ENCODE results near the gene PRICKLE2.

PRICKLE2 gene

DNA sequence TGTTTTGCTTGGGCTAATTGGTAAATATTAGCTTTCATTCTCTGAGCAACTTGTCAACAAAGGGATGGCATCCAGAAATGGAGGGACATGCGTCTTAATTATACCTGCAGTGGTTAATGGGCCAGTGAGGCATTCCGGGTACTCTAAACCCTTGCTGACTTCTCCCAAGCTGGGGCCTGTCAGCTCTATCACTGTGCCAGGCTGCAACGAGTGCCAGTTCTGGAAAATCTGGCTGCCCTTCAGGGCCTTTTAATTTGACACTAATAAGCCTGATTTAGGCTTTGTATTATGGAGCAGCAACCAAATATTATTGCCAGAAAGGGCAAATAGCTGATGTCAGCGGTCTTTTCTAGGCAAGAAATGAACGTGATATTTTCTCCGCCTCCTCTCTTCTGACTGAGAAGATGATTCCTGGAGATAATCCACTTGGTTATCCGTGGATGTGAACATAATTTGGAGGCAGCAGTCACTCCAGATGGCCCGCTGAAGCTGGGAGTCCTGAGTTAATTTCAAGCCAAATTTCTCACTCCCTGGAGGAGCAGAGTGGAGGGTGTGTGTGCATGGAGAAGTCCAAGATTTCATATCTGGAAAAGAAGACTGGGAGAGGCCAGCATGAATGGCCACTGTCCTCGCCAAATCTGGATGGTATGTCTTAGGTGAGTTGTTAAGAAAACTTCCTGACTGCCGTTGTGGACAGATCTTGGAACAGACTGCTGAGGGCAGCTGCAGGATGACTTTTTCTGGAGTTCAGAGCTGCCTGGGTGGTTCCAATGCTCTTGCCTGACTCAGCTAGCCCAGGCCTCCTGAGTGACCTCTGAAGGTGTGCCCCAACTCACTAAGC, 157.5 kb downstream of the PRICKLE2 start:
- DNase-seq: no peak

DNA sequence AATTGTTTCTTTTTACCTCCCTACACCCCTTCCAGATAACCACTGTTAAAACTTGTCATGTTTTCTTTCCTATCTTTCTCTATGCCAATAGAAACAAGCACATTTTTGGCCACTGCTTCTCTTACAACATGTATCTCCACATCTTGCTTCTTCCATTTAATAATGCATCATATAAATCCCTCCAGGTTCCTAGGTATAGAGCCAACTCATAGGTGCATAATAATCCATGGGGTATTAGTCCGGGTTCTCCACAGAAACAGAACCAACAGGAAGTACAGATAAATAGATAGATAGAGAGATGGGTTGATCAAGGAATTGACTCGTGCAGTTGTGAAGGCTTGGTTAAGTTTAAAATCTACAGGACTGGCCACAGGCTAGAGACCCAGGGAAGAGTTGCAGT, 160.5 kb downstream of the PRICKLE2 start:
- no peak for DNase-seq

- no peak for DNase-seq
Measured at GRCh38 chr3:64063983-64064438, 161.3 kb downstream of the PRICKLE2 start.

DNA sequence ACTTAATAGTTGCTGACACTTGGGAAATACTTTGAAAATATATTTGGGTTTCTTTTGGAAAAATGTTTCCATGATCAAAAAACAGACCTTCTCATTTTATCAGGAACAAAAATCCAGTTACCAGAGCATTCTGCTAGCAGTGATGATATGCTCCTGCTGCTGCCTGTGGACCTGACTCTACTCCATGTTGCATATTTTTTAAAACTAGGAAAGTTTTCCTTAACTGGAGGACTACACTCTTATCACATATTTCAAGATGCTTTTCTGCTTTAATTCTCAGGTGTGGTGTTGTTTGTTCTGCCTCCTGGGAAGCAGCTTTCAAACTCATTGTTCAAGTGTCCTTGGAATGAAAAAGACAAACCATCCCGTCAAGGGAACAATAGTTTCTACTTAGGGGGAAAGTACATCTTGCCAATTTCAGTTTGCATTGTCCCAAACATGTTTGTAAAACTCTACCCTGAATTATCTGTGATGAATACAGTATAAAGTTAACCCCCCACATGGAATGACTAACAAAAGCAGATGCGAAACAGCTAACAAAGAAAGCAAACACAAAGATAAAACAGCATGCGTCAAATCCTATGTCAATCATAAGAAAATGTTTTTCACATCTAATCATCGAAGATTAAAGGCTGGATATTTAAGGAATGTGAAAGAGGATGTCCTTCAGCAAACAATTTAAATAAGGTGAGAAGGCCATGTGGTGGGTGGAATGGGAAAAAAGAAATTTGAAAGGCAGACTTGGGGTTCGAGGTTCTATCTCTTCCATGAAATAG, 161.9 kb downstream of the PRICKLE2 start:
- DNase-seq: no peak

- DNase-seq: no peak
Measured at GRCh38 chr3:64061628-64062027, 163.6 kb downstream of the PRICKLE2 start.

DNA sequence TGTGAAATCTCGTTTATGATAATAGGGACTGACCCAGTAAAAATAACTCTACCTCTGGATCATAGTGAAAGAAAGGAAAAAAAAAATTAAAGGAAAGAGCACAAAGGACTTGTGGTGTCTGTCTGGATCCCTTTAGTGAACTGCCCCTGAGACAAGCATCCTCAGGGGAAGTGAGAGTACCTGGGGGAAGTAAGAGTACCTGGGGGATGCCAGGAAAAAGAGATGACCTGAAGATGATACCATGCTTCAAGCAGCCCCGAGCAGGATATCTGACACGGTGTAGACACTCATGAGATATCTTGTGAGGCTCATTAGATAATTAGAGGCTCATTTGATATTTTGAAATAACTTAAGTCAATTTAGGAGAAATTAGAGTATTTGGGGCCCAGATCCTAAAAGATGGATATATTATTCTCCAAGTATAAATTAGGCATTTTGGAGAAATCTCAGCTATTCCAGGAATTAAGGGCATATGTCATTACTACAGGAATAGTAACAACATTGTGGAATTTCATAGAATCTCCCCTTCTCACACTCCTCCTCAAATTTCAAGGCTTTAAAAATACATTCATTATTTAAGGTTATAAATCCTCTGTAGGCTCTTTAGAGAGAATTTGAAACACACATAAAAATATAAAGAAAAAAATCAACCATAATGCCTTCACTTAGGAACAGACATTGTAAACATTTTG, 165.6 kb downstream of the PRICKLE2 start:
- no peak for DNase-seq

DNA sequence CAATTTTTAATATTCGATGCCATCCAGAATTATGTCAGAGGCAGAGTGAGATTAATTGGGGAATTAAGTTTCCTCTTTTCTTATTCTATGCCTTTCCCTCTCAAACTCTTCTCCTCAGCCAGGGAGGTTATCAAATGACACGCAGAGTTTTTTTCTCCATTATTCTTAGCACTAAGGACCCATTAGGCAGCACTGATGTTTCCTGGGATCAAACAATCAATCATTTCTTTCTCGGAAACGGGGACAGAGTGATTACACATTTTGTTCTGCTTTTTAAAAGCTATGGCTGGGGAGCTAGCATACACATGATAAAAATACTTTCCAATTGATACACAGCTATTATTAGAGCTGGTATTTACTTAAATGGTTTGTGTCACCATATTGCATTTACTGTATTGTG, 166.7 kb downstream of the PRICKLE2 start:
- DNase-seq: no peak

GRCh38 chr3:64057231-64057630, 168.0 kb downstream of the PRICKLE2 start:
- DNase-seq: no peak

GRCh38 chr3:64056606-64057180, 168.6 kb downstream of the PRICKLE2 start:
- DNase-seq: no peak

DNA sequence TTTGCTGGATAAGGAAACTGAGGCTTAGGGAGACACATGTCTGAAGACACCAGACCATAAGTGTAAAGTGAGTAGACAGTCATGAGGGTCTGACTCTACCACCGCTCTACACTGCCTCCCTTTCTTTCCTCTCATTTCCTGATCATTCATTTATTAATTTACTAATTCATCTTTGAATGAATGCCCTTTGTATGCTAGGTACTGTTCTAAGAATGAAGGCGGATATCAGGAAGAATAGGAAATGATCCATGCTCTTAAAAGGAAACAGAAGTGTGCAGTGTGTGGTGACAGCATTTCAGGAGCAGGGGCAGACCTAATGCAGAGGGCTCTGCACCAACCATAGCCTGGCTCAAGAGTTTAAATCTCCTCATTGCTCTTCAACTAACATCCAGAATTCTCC, 170.2 kb downstream of the PRICKLE2 start:
- DNase-seq: no peak

DNA sequence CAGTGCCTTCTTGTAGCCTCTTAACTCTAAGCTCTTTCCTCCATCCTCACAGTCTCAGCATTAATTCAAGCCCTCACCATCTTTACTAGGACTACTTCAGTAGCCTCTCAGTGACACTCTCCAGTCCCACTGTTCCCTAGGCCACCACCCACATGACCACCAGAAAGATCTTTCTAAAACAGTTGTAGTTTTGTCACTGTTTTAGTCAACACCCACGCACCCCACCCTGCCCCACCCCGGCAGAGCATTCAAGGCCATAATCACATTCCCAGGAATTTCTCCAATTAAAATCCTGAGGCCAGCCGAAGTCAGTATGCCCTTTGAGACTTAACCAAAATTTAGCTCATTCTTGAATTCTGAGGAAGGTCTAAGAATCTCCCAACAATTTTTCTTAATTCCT, 170.8 kb downstream of the PRICKLE2 start:
- DNase-seq: no peak

- DNase-seq: no peak
Measured at GRCh38 chr3:64053581-64053980, 171.7 kb downstream of the PRICKLE2 start.

GRCh38 chr3:64053117-64053516, 172.1 kb downstream of the PRICKLE2 start:
- DNase-seq: no peak

GRCh38 chr3:64049832-64050231, 175.4 kb downstream of the PRICKLE2 start:
- DNase-seq: no peak

DNA sequence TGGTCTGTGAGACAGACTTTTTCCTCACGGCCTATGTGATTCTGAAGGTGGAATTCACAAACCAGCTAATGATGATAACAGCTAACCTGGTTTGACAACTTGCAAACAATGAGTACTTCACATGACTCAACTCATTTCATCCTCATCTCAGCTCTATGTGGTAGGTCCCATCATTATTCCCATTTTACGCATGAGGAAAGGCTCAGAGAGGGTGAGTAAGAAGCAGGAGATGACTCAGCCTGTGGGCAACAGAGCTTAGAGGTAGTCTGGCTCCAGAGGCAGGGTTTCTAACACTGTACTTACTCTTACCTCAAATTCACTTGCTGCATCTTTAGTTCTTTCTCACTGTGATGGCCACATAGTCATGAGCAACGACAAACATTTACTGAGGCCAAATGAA, 176.1 kb downstream of the PRICKLE2 start:
- DNase-seq: no peak

GRCh38 chr3:64048631-64049061, 176.6 kb downstream of the PRICKLE2 start:
- DNase-seq: no peak

- no peak for DNase-seq
Measured at GRCh38 chr3:64047787-64048186, 177.5 kb downstream of the PRICKLE2 start.

GRCh38 chr3:64046996-64047594, 178.2 kb downstream of the PRICKLE2 start:
- no peak for DNase-seq

DNA sequence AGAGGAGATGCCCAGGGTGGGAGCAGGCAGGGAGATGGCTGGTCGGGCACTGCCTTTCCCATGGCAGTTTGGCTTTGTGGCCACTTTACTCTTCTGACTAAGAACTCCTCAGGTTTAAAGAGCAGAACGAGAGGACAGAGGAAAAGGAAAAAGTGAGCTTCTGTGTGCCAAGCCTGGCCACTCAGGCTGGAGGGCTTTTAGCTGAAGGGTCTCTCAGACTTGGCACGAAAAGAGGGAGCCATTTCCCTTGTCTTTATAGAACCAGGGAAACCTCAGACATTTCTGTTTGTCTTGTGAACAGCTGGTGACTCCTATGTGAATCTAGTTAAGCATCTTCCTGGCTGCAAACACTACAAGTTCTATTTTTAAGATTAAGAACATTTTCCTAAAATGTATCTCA, 178.7 kb downstream of the PRICKLE2 start:
- no peak for DNase-seq

GRCh38 chr3:64042952-64043351, 182.3 kb downstream of the PRICKLE2 start:
- DNase-seq: no peak

Data from activated naive CD4-positive, alpha-beta T cell (primary cell).